SK-N-SH (cell line): ENCODE data around the gene CCM2. TPM values are rescaled to one million over a fixed set of nuclear protein-coding genes. Genes with fewer than 3 reads are reported as not detected.

Experiments
- CTCF ChIA-PET: fragments of 300-600, 350-600 bp; formaldehyde crosslinking; extraction: SDS; loops from one replicate; lab custom pipeline; 2021; lab: Yijun Ruan, JAX
- POLR2A ChIA-PET: fragments of 350-600 bp; sonication (Branson Sonifier 250); formaldehyde crosslinking; extraction: SDS; loops from one replicate; lab custom pipeline; 2020; ENCODE audit warnings: antibody characterized with exemption, inconsistent platforms; lab: Yijun Ruan, JAX
- DNase-seq: peaks from one replicate; pipeline ENCODE4 v3.0.0; 2012
- H2AFZ ChIP-seq: fragments of 200-600 bp; sonication (generic); 2 replicates; pipeline ENCODE4 v1.8.1; 2016; ENCODE audit warnings: antibody characterized with exemption, mild to moderate bottlenecking, low read depth
- H3F3A ChIP-seq: fragments of 200-600 bp; sonication (generic); replicated peaks from 2 replicates; pipeline ENCODE3; 2016; ENCODE audit warnings: antibody characterized with exemption, mild to moderate bottlenecking; ENCODE audit not compliant: insufficient read depth
- H3K27ac ChIP-seq, 2 experiments: fragments of 200-500 bp in 1 of 2; fragments of 200-600 bp in 1 of 2; sonication (Bioruptor generic) in 1 of 2; sonication (generic), shearing (Covaris generic) in 1 of 2; 2 replicates each; pipeline versions ENCODE4 v1.5.1 to v1.6.1; 2014 to 2016; ENCODE audit warnings: low read depth in 2 of 2, inconsistent platforms in 1 of 2, low read length in 1 of 2, mild to moderate bottlenecking in 1 of 2, mixed read lengths in 1 of 2
- H3K27me3 ChIP-seq: fragments of 200-600 bp; sonication (generic), shearing (Covaris generic); 2 replicates; pipeline ENCODE4 v1.6.1; 2016; ENCODE audit warnings: mixed run types; ENCODE audit not compliant: insufficient read depth
- H3K36me3 ChIP-seq, 2 experiments: fragments of 200-500 bp in 1 of 2; fragments of 200-600 bp in 1 of 2; sonication (Bioruptor generic) in 1 of 2; sonication (generic) in 1 of 2; replicated peaks in 1 of 2; 2 replicates each; pipeline versions ENCODE3 to v1.5.1; 2014 to 2016; ENCODE audit warnings: low read length in 1 of 2, mild to moderate bottlenecking in 1 of 2; ENCODE audit not compliant: insufficient read depth in 2 of 2, control insufficient read depth in 1 of 2
- H3K4me1 ChIP-seq, 2 experiments: fragments of 200-500 bp in 1 of 2; fragments of 200-600 bp in 1 of 2; sonication (Bioruptor generic) in 1 of 2; sonication (generic), shearing (Covaris generic) in 1 of 2; 2 replicates each; pipeline versions ENCODE4 v1.5.1 to v1.6.1; 2014 to 2016; ENCODE audit warnings: low read depth in 1 of 2, low read length in 1 of 2, mixed run types in 1 of 2; ENCODE audit not compliant: insufficient read depth in 2 of 2, control insufficient read depth in 1 of 2
- H3K4me2 ChIP-seq: fragments of 200-600 bp; sonication (generic), shearing (Covaris generic); 2 replicates; pipeline ENCODE4 v1.6.1; 2017; ENCODE audit warnings: mixed run types
- H3K4me3 ChIP-seq, 2 experiments: fragments of 200-500 bp in 1 of 2; fragments of 200-600 bp in 1 of 2; sonication (Bioruptor generic) in 1 of 2; sonication (generic), shearing (Covaris generic) in 1 of 2; 2 replicates each; pipeline versions ENCODE4 v1.5.1 to v1.8.1; 2014 to 2016; ENCODE audit warnings: low read depth in 2 of 2, inconsistent platforms in 1 of 2, low read length in 1 of 2, mild to moderate bottlenecking in 1 of 2, mixed read lengths in 1 of 2, moderate library complexity in 1 of 2
- H3K79me2 ChIP-seq: fragments of 200-600 bp; sonication (generic); 2 replicates; pipeline ENCODE4 v1.8.1; 2017; ENCODE audit warnings: mild to moderate bottlenecking; ENCODE audit not compliant: insufficient read depth
- H3K9ac ChIP-seq: fragments of 200-600 bp; sonication (generic); 2 replicates; pipeline ENCODE4 v1.6.1; 2017; ENCODE audit warnings: mixed run types
- H3K9me2 ChIP-seq: fragments of 200-600 bp; sonication (generic); 2 replicates; pipeline ENCODE4 v1.6.1; 2017; ENCODE audit warnings: mixed run types
- H3K9me3 ChIP-seq: fragments of 200-600 bp; sonication (generic); 2 replicates; pipeline ENCODE4 v1.6.1; 2017; ENCODE audit warnings: mixed run types, mild to moderate bottlenecking, moderate library complexity
- H4K20me1 ChIP-seq: fragments of 200-600 bp; sonication (generic); 2 replicates; pipeline ENCODE4 v1.6.1; 2017; ENCODE audit warnings: mild to moderate bottlenecking, mixed run types; ENCODE audit not compliant: insufficient read depth
- CTCF ChIP-seq: fragments of 200-600 bp; sonication (generic); IDR thresholded peaks from 2 replicates; pipeline ENCODE4 v1.6.1; 2017; ENCODE audit warnings: antibody characterized with exemption, mild to moderate bottlenecking, moderate library complexity
- ELF1 ChIP-seq: IDR thresholded peaks from 2 replicates; pipeline ENCODE4 v1.4.0; 2012
- EZH2phosphoT487 ChIP-seq: fragments of 200-600 bp; sonication (generic); IDR thresholded peaks from 2 replicates; pipeline ENCODE4 v1.6.1; 2017; ENCODE audit warnings: low read depth, mixed run types, mild to moderate bottlenecking, antibody characterized with exemption, moderate library complexity, borderline replicate concordance
- FOSL2 ChIP-seq: IDR thresholded peaks from 2 replicates; pipeline ENCODE4 v1.4.0; 2012; ENCODE audit warnings: low read depth, mild to moderate bottlenecking, moderate library complexity, borderline replicate concordance
- FOXM1 ChIP-seq: IDR thresholded peaks from 2 replicates; pipeline ENCODE4 v1.4.0; 2012; ENCODE audit warnings: low read depth, mild to moderate bottlenecking
- GABPA ChIP-seq: IDR thresholded peaks from 2 replicates; pipeline ENCODE4 v1.4.0; 2012; ENCODE audit warnings: low read depth, mild to moderate bottlenecking
- JUND ChIP-seq: IDR thresholded peaks from 2 replicates; pipeline ENCODE4 v1.4.0; 2012
- MEF2A ChIP-seq: IDR thresholded peaks from 2 replicates; pipeline ENCODE4 v1.4.0; 2012; ENCODE audit warnings: low read depth, borderline replicate concordance
- MXI1 ChIP-seq: IDR thresholded peaks from 2 replicates; pipeline ENCODE4 v1.6.1; 2012; ENCODE audit warnings: mild to moderate bottlenecking, low read depth, low read length, improper control_type of control experiment
- NRF1 ChIP-seq: IDR thresholded peaks from 2 replicates; pipeline ENCODE4 v1.6.1; 2012; ENCODE audit warnings: low read depth, mild to moderate bottlenecking, low read length
- POLR2AphosphoS5 ChIP-seq: IDR thresholded peaks from 2 replicates; pipeline ENCODE4 v1.6.1; 2012; ENCODE audit warnings: low read depth, low read length
- RAD21 ChIP-seq: IDR thresholded peaks from 2 replicates; pipeline ENCODE4 v1.6.1; 2012; ENCODE audit warnings: mild to moderate bottlenecking, low read length
- RCOR1 ChIP-seq: fragments of 150-350 bp; IDR thresholded peaks from 2 replicates; pipeline ENCODE4 v1.6.1; 2017; ENCODE audit warnings: antibody characterized with exemption, low read length
- REST ChIP-seq: IDR thresholded peaks from 2 replicates; pipeline ENCODE4 v1.6.1; 2012; ENCODE audit warnings: mild to moderate bottlenecking, low read depth, low read length, moderate library complexity
- RXRA ChIP-seq: IDR thresholded peaks from 2 replicates; pipeline ENCODE4 v1.4.0; 2012; ENCODE audit warnings: low read depth, mild to moderate bottlenecking, borderline replicate concordance
- TCF12 ChIP-seq: IDR thresholded peaks from 2 replicates; pipeline ENCODE4 v1.4.0; 2012
- USF2 ChIP-seq: fragments of 150-350 bp; IDR thresholded peaks from 2 replicates; pipeline ENCODE4 v1.6.1; 2017; ENCODE audit warnings: antibody characterized with exemption, low read length, low read depth, borderline replicate concordance
- WGBS: methylation state at CpG from one replicate; pipeline ENCODE4 v1.1.6; 2017; ENCODE audit warnings: low lambda C conversion rate; 5-methylcytosine and 5-hydroxymethylcytosine counted together
- polyA plus RNA-seq, 3 experiments: library from polyadenylated mRNA; depleted of rRNA; stranded (reverse); fragments of >200 nt; gene quantifications; 2 replicates each; pipeline ENCODE4 v1.2.3, GENCODE V29; 2012
- TF ChIP-seq, protein P1 (sequence below): IDR thresholded peaks from 2 replicates; pipeline ENCODE4 v1.4.0; 2012; ENCODE audit warnings: low read depth, borderline replicate concordance
- TF ChIP-seq, protein P2 (sequence below): IDR thresholded peaks from 2 replicates; pipeline ENCODE4; 2012

The CCM2 gene
- polyA plus RNA-seq, 1 of the 3 experiments (the other 2 are of a cell fraction), result 83.2 TPM

DNA sequence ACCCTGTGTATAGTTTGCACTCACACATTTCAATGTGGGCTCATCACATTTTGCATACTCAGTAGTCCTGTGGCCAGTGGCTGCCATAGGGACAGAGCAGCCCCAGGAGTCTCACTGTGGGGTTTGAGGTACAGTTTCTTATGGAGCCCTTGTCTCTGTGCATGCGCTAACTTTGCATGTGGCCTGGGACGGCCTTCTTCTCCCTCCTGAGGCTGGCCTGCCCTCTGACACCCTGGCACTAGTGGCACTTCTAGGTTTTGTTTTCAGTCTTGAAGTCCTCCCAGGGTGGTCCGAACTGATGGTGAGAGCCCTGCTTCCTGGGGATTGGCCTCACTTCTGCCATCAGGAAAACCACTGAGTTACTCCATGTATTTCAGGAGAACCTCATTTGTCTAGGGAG is 67.6 kb downstream of the CCM2 start:
- TF ChIP-seq RCOR1, result no peak
- no peak for TF ChIP-seq FOSL2
- no peak for TF ChIP-seq RXRA
- TF ChIP-seq, all 33 proteins: peak for 0
- no peak overlapping the region for H3K4me3 ChIP-seq
- peaks cover 34 to 58% of the 10 kb centered on the region in 2 experiments for H3K36me3 ChIP-seq
- DNase-seq, result no peak
- peaks cover 11% of the 10 kb centered on the region for H4K20me1 ChIP-seq
- POLR2A ChIA-PET, result interaction anchor here (1.2 kb wide), 1 partner anchor 66 kb away, joined by 4 read pairs; no protein-coding TSS in a partner anchor
- peaks cover 35% of the 10 kb centered on the region for H3K79me2 ChIP-seq
- H2AFZ ChIP-seq, result no peak overlapping the region
- H3F3A ChIP-seq, result no peaks in the 10 kb centered on the region
- no peaks in the 10 kb centered on the region for H3K27me3 ChIP-seq
- CTCF ChIA-PET, result interaction anchor here (3.0 kb wide), 1 partner anchor 68 kb away, joined by 14 read pairs; no protein-coding TSS in a partner anchor
- H3K9me3 ChIP-seq, result no peaks in the 10 kb centered on the region
- H3K4me2 ChIP-seq, result no peak overlapping the region
- H3K9me2 ChIP-seq, result no peaks in the 10 kb centered on the region
- H3K9ac ChIP-seq, result no peak overlapping the region
- H3K4me1 ChIP-seq, result peaks cover 0 to 15% of the 10 kb centered on the region in 2 experiments; a peak in 1 of 4 replicates
- WGBS, result 96% methylated on average over 3 of the region's 3 CpGs
- H3K27ac ChIP-seq, result no peak overlapping the region

DNA sequence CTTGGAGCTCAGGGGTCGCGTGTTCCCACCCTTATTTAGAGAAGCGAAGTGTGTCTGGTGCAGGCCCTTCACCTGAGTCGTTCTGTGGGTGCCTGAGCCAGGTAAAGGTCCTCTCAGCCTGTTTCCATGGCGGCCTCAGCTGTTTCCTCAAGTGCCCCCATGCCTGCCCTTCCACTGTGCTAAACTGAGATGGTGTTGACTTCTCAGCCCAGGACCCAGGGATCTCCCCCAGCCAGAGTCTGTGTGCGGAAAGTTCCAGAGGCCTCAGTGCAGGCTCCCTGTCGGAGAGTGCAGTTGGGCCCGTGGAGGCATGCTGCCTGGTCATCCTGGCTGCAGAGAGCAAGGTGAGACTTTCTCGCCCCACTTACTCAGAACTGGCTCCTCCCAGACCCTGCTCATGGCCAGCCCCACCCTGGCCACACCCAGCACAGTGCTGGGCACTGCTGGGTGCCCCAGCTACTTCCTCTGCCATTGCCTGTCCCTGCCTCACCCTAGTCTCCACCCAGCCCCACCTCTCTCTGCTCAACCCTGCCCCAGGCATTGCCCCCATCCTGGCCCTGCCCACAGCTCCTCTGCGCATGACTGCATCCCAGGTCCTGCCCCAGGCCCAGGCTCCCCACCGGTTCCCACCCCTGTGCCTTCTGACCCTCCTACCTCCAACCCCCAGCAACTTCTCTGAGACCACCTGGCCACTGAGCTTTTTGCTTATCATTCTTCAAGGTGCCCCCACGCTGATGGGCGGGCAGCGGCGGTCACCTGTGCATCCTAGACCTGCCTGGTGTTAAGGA is 68.4 kb downstream of the CCM2 start:
- Histone ChIP-seq H3K36me3 (peaks cover 30 to 58% of the 10 kb centered on the region in 2 experiments), H3F3A (no peaks in the 10 kb centered on the region), H3K9ac (no peak overlapping the region), H3K4me1 (peaks cover 0 to 23% of the 10 kb centered on the region in 2 experiments; a peak in 1 of 4 replicates), H4K20me1 (peaks cover 5% of the 10 kb centered on the region), H3K4me3 (no peak overlapping the region), H3K4me2 (no peak overlapping the region), H3K27me3 (no peaks in the 10 kb centered on the region), H3K79me2 (peaks cover 29% of the 10 kb centered on the region), H3K9me2 (no peaks in the 10 kb centered on the region), H3K9me3 (no peaks in the 10 kb centered on the region), H2AFZ (no peak overlapping the region), H3K27ac (no peak overlapping the region)
- ChIA-PET CTCF (interaction anchor here (1.1 to 3.0 kb wide), 3 partner anchors 44 to 95 kb away, joined by 3 to 14 read pairs (median 5); no protein-coding TSS in a partner anchor), POLR2A (interaction anchor here (0.9 to 1.2 kb wide), 2 partner anchors 21 to 67 kb away, joined by 3 to 4 read pairs; no protein-coding TSS in a partner anchor)
- no peak for DNase-seq
- WGBS, result 95% methylated on average over 15 of the region's 15 CpGs
- TF ChIP-seq, protein P1, sequence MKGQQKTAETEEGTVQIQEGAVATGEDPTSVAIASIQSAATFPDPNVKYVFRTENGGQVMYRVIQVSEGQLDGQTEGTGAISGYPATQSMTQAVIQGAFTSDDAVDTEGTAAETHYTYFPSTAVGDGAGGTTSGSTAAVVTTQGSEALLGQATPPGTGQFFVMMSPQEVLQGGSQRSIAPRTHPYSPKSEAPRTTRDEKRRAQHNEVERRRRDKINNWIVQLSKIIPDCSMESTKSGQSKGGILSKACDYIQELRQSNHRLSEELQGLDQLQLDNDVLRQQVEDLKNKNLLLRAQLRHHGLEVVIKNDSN, result no peak
- TF ChIP-seq USF2, result no peak
- no peak for TF ChIP-seq EZH2phosphoT487
- no peak for TF ChIP-seq REST
- no peak for TF ChIP-seq MXI1
- no peak for TF ChIP-seq CTCF
- TF ChIP-seq NRF1, result no peak
- no peak for TF ChIP-seq MEF2A
- TF ChIP-seq RAD21, result no peak
- TF ChIP-seq ELF1, result no peak
- no peak for TF ChIP-seq POLR2AphosphoS5
- no peak for TF ChIP-seq RXRA
- no peak for TF ChIP-seq GABPA
- TF ChIP-seq TCF12, result no peak
- no peak for TF ChIP-seq JUND
- TF ChIP-seq, protein P2, sequence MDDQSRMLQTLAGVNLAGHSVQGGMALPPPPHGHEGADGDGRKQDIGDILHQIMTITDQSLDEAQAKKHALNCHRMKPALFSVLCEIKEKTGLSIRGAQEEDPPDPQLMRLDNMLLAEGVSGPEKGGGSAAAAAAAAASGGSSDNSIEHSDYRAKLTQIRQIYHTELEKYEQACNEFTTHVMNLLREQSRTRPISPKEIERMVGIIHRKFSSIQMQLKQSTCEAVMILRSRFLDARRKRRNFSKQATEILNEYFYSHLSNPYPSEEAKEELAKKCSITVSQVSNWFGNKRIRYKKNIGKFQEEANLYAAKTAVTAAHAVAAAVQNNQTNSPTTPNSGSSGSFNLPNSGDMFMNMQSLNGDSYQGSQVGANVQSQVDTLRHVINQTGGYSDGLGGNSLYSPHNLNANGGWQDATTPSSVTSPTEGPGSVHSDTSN, result no peak
- TF ChIP-seq FOXM1, result no peak
